ENCODE data around the gene GPC2. TPM values are rescaled to one million over a fixed set of nuclear protein-coding genes. Genes with fewer than 3 reads are reported as not detected.

GPC2 gene
- total and polyA plus RNA-seq, 2 donors (not counting 3 experiments of a cell fraction or from before 2014, with no cell fraction given) = 9.2 to 17.5 TPM

- no peak overlapping the region for H3K27ac ChIP-seq (ENCODE audit: insufficient read depth, low read depth, low read length)
- ChIA-PET CTCF (no interaction called here), POLR2A (no interaction called here)
- H3K36me3 ChIP-seq (ENCODE audit: control insufficient read depth in 2 of 2, extremely low read depth in 1 of 2, insufficient read depth in 2 of 2, low read length in 2 of 2) = peaks cover 0 to 12% of the 10 kb centered on the region in 2 experiments
- BruUV-seq (replicated peaks) = no TSS peak
- no peak overlapping the region for H3K9ac ChIP-seq (replicated peaks; ENCODE audit: extremely low read depth, insufficient read depth, low read length)
- TF ChIP-seq CTCF (IDR thresholded peaks at IDR 0.05; ENCODE audit: extremely low read depth in 1 of 2, insufficient read depth in 1 of 2, low read depth in 1 of 2, low read length in 2 of 2) = no peak
- TF ChIP-seq POLR2A (IDR thresholded peaks at IDR 0.05; ENCODE audit: low read depth, low read length) = no peak
- no peak for TF ChIP-seq JUN (IDR thresholded peaks at IDR 0.05; ENCODE audit: borderline replicate concordance, insufficient read depth, insufficient read length, low read depth)
- no peak for TF ChIP-seq FOS (IDR thresholded peaks at IDR 0.05; ENCODE audit: borderline replicate concordance, insufficient read depth, low read length)
- no peak for TF ChIP-seq EZH2 (IDR thresholded peaks at IDR 0.05; ENCODE audit: borderline replicate concordance, low read depth, low read length, severe bottlenecking)
- TF ChIP-seq MYC (IDR thresholded peaks at IDR 0.05; ENCODE audit: low read depth, low read length) = no peak
- TF ChIP-seq MAX (IDR thresholded peaks at IDR 0.05; ENCODE audit: insufficient read depth, insufficient read length) = no peak
- TF ChIP-seq GATA2 (IDR thresholded peaks at IDR 0.05; ENCODE audit: insufficient read depth, insufficient read length, low read depth, low read length) = no peak
- TF ChIP-seq POLR2AphosphoS5 (IDR thresholded peaks at IDR 0.05; ENCODE audit: insufficient read depth, low read depth, low read length) = no peak
- no peak overlapping the region for H3K4me3 ChIP-seq (replicated peaks in 1 of 3; ENCODE audit: insufficient read depth in 1 of 3, low read depth in 1 of 3, low read length in 3 of 3)
- DNase-seq (ENCODE audit: low read depth, low spot score) = no peak
- peaks cover 0 to 2% of the 10 kb centered on the region in 2 experiments for H3K27me3 ChIP-seq (ENCODE audit: control insufficient read depth in 2 of 2, insufficient read depth in 2 of 2, low read length in 2 of 2)
- H2AFZ ChIP-seq (ENCODE audit: low read depth, low read length) = no peak overlapping the region
- dilution Hi-C loops (cut with MboI; ENCODE audit: extremely low pct_ligation_motif_present, low sequenced_read_pairs) = no loop called here
- no peak for FAIRE-seq
- peaks cover 14% of the 10 kb centered on the region for H3K4me1 ChIP-seq (ENCODE audit: control insufficient read depth, extremely low read depth, insufficient read depth, low read length)
- H3K79me2 ChIP-seq (ENCODE audit: control insufficient read depth, insufficient read depth, low read length) = no peaks in the 10 kb centered on the region
- no peaks in the 10 kb centered on the region for H3K9me1 ChIP-seq (replicated peaks; ENCODE audit: control insufficient read depth, extremely low read depth, insufficient read depth, low read length)
- intact Hi-C loops (cut with micrococcal nuclease) = no loop called here
- H3K4me2 ChIP-seq (ENCODE audit: insufficient read depth, low read length) = no peak overlapping the region
- no peaks in the 10 kb centered on the region for H3K9me3 ChIP-seq (replicated peaks; ENCODE audit: control insufficient read depth, insufficient read depth, low read length)
- no peaks in the 10 kb centered on the region for H4K20me1 ChIP-seq (replicated peaks; ENCODE audit: control insufficient read depth, extremely low read depth, insufficient read depth, low read length)
Measured at GRCh38 chr7:100160067-100160466, 17.1 kb downstream of the GPC2 start.
